IMR-90 (cell line): ENCODE measurements around the gene DGAT2L6. TPM values are rescaled to one million over a fixed set of nuclear protein-coding genes. Genes with fewer than 3 reads are reported as not detected.
A peak's percentile ranks its signal among the peaks of the same experiment; 100 is the strongest.

Experiments used
- ATAC-seq: fragments of 200-7000 bp; cut with Tn5 transposase; 2 replicates; pipeline ENCODE4 v1.9.1; 2020; ENCODE audit warnings: low read depth, mild to moderate bottlenecking, moderate library complexity
- BruUV-seq: library from RNA; stranded (reverse); fragments of 400-500 nt; replicated peaks from 2 replicates; lab custom pipeline; 2021; lab: Mats Ljungman, UMichigan
- CTCF ChIA-PET: fragments of 300-600 bp; formaldehyde crosslinking; extraction: SDS; loops from one replicate; lab custom pipeline; 2021; ENCODE audit warnings: antibody characterized with exemption; lab: Yijun Ruan, JAX
- POLR2A ChIA-PET: fragments of 300-600 bp; sonication (Branson Sonifier 250); formaldehyde crosslinking; loops from one replicate; lab custom pipeline; 2022; ENCODE audit warnings: antibody characterized with exemption; ENCODE audit not compliant: unreplicated experiment; lab: Charles Lee
- DNase-seq: peaks from one replicate; pipeline ENCODE4 v3.0.0; 2013
- H2AFZ ChIP-seq: replicated peaks from 2 replicates; pipeline ENCODE3; 2013; ENCODE audit warnings: low read length, mild to moderate bottlenecking; ENCODE audit not compliant: poor library complexity
- H2AK5ac ChIP-seq: 2 replicates; pipeline ENCODE4 v1.6.1; 2013; ENCODE audit warnings: low read depth, low read length, inconsistent platforms
- H2AK9ac ChIP-seq: replicated peaks from 2 replicates; pipeline ENCODE3; 2013; ENCODE audit warnings: mild to moderate bottlenecking, low read depth, low read length, moderate library complexity; ENCODE audit not compliant: poor library complexity
- H2BK120ac ChIP-seq: 2 replicates; pipeline ENCODE4 v1.6.1; 2013; ENCODE audit warnings: low read depth, low read length, inconsistent platforms
- H2BK15ac ChIP-seq: 3 replicates; pipeline ENCODE4 v1.6.1; 2013; ENCODE audit warnings: low read depth, low read length, inconsistent platforms
- H2BK20ac ChIP-seq: 2 replicates; pipeline ENCODE4 v1.6.1; 2013; ENCODE audit warnings: low read depth, mild to moderate bottlenecking, inconsistent platforms, low read length, moderate library complexity
- H2BK5ac ChIP-seq: 2 replicates; pipeline ENCODE4 v1.6.1; 2013; ENCODE audit warnings: mild to moderate bottlenecking, low read depth, low read length, inconsistent platforms; ENCODE audit not compliant: poor library complexity, severe bottlenecking
- H3K14ac ChIP-seq: replicated peaks from 2 replicates; pipeline ENCODE4 v1.6.1; 2013; ENCODE audit warnings: low read depth, low read length, inconsistent platforms
- H3K18ac ChIP-seq: 2 replicates; pipeline ENCODE4 v1.6.1; 2013; ENCODE audit warnings: low read depth, low read length, control low read depth
- H3K23ac ChIP-seq: 2 replicates; pipeline ENCODE4 v1.6.1; 2013; ENCODE audit warnings: low read depth, low read length, inconsistent platforms
- H3K27ac ChIP-seq: 2 replicates; pipeline ENCODE4 v1.5.1; 2013; ENCODE audit warnings: mild to moderate bottlenecking, control low read depth, low read length; ENCODE audit not compliant: insufficient read depth
- H3K27me3 ChIP-seq: 2 replicates; pipeline ENCODE4 v1.6.1; 2013; ENCODE audit warnings: low read length; ENCODE audit not compliant: control insufficient read depth, insufficient read depth
- H3K36me3 ChIP-seq: 2 replicates; pipeline ENCODE4 v1.6.1; 2013; ENCODE audit warnings: low read length, mixed read lengths; ENCODE audit not compliant: control insufficient read depth, insufficient read depth
- H3K4ac ChIP-seq: 2 replicates; pipeline ENCODE4 v1.6.1; 2013; ENCODE audit warnings: low read depth, low read length, inconsistent platforms
- H3K4me1 ChIP-seq: 2 replicates; pipeline ENCODE4 v1.6.1; 2013; ENCODE audit warnings: low read length, mixed read lengths; ENCODE audit not compliant: control insufficient read depth, insufficient read depth
- H3K4me2 ChIP-seq: 2 replicates; pipeline ENCODE4 v1.6.1; 2013; ENCODE audit warnings: low read depth, mild to moderate bottlenecking, control low read depth, low read length, moderate library complexity
- H3K4me3 ChIP-seq: 2 replicates; pipeline ENCODE4 v1.5.1; 2013; ENCODE audit warnings: low read depth, mild to moderate bottlenecking, control low read depth, low read length, moderate library complexity; ENCODE audit not compliant: insufficient read depth
- H3K56ac ChIP-seq: 2 replicates; pipeline ENCODE4 v1.6.1; 2013; ENCODE audit warnings: low read length, inconsistent platforms; ENCODE audit not compliant: insufficient read depth; ENCODE audit errors: extremely low read depth
- H3K79me1 ChIP-seq, 2 experiments: 2 replicates each; pipeline ENCODE4 v1.6.1; 2013; ENCODE audit warnings: low read length in 2 of 2, inconsistent platforms in 1 of 2, low read depth in 1 of 2
- H3K9ac ChIP-seq: 2 replicates; pipeline ENCODE4 v1.6.1; 2013; ENCODE audit warnings: low read depth, low read length, control low read depth
- H3K9me1 ChIP-seq: 2 replicates; pipeline ENCODE4 v1.6.1; 2013; ENCODE audit warnings: low read length, inconsistent platforms; ENCODE audit not compliant: insufficient read depth
- H3K9me3 ChIP-seq: 2 replicates; pipeline ENCODE4 v1.6.1; 2013; ENCODE audit warnings: low read length; ENCODE audit not compliant: control insufficient read depth, insufficient read depth
- H4K20me1 ChIP-seq: 2 replicates; pipeline ENCODE4 v1.6.1; 2013; ENCODE audit warnings: low read length, inconsistent platforms; ENCODE audit not compliant: insufficient read depth
- H4K5ac ChIP-seq: 2 replicates; pipeline ENCODE4 v1.6.1; 2013; ENCODE audit warnings: mild to moderate bottlenecking, low read depth, low read length, control low read depth
- H4K8ac ChIP-seq, 2 experiments: 2 replicates each; pipeline ENCODE4 v1.6.1; 2013; ENCODE audit warnings: low read depth in 2 of 2, low read length in 2 of 2, control low read depth in 1 of 2, inconsistent platforms in 1 of 2
- H4K91ac ChIP-seq: 2 replicates; pipeline ENCODE4 v1.6.1; 2013; ENCODE audit warnings: low read depth, low read length, inconsistent platforms; ENCODE audit not compliant: insufficient read depth
- MAFK ChIP-seq: IDR thresholded peaks from 2 replicates; pipeline ENCODE4 v1.6.1; 2012; ENCODE audit warnings: low read depth, low read length, improper control_type of control experiment
- WGBS, 2 experiments: methylation state at CpG; one replicate each; pipeline versions ENCODE4 v1.1.5 to v1.1.7; 2013; ENCODE audit warnings: missing lambda C conversion rate in 2 of 2; ENCODE audit not compliant: insufficient read length in 1 of 2; ENCODE audit errors: extremely low coverage in 2 of 2; 5-methylcytosine and 5-hydroxymethylcytosine counted together
- dilution Hi-C: fragments of 300-500 bp; cut with HindIII; formaldehyde crosslinking; loops from one replicate; pipeline ENCODE4 v1.14.3; 2018; ENCODE audit warnings: low sequenced_read_pairs; ENCODE audit not compliant: unreplicated experiment
- in situ Hi-C: fragments of 300-500 bp; cut with MboI; formaldehyde crosslinking; loops from 3 replicates; pipeline ENCODE4 v1.14.3; 2019; ENCODE audit warnings: low sequenced_read_pairs, inconsistent platforms, mixed read lengths
- intact Hi-C: fragments of 100-400 bp; cut with micrococcal nuclease; formaldehyde crosslinking; loops from 2 replicates; pipeline ENCODE4 v1.10.0; 2022
- polyA plus RNA-seq, 3 experiments: library from polyadenylated mRNA; depleted of rRNA; stranded (reverse); fragments of >200 nt; gene quantifications; 2 replicates each; pipeline ENCODE4 v1.2.3, GENCODE V29; 2012; ENCODE audit warnings: low replicate concordance in 1 of 3
- total RNA-seq: library from RNA; depleted of rRNA; stranded (reverse); fragments of >200 nt; gene quantifications from 2 replicates; pipeline ENCODE4 v1.2.3, GENCODE V29; 2012
- TF ChIP-seq, protein P1 (sequence below): fragments of 150-350 bp; IDR thresholded peaks from 2 replicates; pipeline ENCODE4 v1.6.1; 2016; ENCODE audit warnings: low read depth, mild to moderate bottlenecking, low read length, moderate library complexity, borderline replicate concordance

Gene DGAT2L6
- total and polyA plus RNA-seq, 2 of the 4 experiments (the other 2 are of a cell fraction), result not detected

DNA sequence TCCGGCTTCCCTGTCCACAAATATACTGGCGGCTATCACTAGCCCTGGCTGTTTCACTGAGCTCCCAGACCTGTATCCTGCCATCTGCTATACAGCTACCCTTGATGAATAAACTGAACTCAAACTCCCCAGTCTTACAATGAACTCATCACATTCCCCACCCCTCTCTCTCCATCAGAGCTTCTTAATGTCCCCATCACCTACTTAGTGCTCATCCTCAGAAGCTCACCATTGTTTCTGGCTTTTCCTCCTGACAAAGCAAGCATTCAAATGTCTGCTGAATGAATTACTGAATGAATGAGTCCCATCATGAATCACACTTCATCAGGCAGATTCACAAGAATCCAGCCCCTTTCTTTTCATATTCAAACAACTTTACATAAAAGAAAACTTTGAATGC is 5.7 kb upstream of the DGAT2L6 start:
- Histone ChIP-seq H3K56ac (no peak overlapping the region), H2AFZ (no peak overlapping the region), H3K27me3 (no peaks in the 10 kb centered on the region; the same call in 1 of the 2 replicates), H4K20me1 (no peaks in the 10 kb centered on the region), H4K91ac (0 out of 2 replicates have a peak overlapping the region, but pooled peaks have one; percentile 42), H2BK20ac (peak overlapping the region; percentile 67; the same call in 1 of the 2 replicates), H3K4me3 (no peak overlapping the region), H2BK15ac (no peak overlapping the region), H4K5ac (no peak overlapping the region), H3K14ac (0 out of 2 replicates have a peak overlapping the region, but pooled peaks have one; percentile 34), H4K8ac (peak overlapping the region in 1 of 2 experiments; percentile 47; a peak in 2 of 4 replicates), H3K4me1 (peaks cover 22% of the 10 kb centered on the region), H3K4ac (peak overlapping the region; percentile 2; the same call in 1 of the 2 replicates), H2BK5ac (no peak overlapping the region), H2AK9ac (no peak overlapping the region), H2AK5ac (no peak overlapping the region), H3K23ac (no peak overlapping the region), H3K9ac (no peak overlapping the region), H3K79me1 (no peaks in the 10 kb centered on the region), H3K36me3 (no peaks in the 10 kb centered on the region), H3K18ac (no peak overlapping the region), H3K4me2 (no peak overlapping the region), H3K9me1 (peaks cover 11% of the 10 kb centered on the region; the same call in 1 of the 2 replicates), H2BK120ac (peak overlapping the region; percentile 61), H3K27ac (no peak overlapping the region), H3K9me3 (0 out of 2 replicates have a peak, but pooled peaks cover 3% of the 10 kb centered on the region)
- 46% methylated on average over 2 of the region's 2 CpGs; no CpG with 5 or more reads in 1 of the 2 experiments for WGBS, 2 experiments
- intact Hi-C loops (no loop called here), dilution Hi-C loops (no loop called here), in situ Hi-C loops (no loop called here)
- ChIA-PET POLR2A (no interaction called here), CTCF (interaction anchor here (0.9 kb wide), 1 partner anchor 102 kb away, joined by 3 read pairs; no protein-coding TSS in a partner anchor)
- no TSS peak for BruUV-seq
- TF ChIP-seq MAFK, result no peak
- TF ChIP-seq, protein P1, sequence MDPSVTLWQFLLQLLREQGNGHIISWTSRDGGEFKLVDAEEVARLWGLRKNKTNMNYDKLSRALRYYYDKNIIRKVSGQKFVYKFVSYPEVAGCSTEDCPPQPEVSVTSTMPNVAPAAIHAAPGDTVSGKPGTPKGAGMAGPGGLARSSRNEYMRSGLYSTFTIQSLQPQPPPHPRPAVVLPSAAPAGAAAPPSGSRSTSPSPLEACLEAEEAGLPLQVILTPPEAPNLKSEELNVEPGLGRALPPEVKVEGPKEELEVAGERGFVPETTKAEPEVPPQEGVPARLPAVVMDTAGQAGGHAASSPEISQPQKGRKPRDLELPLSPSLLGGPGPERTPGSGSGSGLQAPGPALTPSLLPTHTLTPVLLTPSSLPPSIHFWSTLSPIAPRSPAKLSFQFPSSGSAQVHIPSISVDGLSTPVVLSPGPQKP, result no peak
- ATAC-seq, result no peak
- peak; percentile 21 for DNase-seq
